Tibial nerve (tissue), 3 donors: ENCODE measurements around the gene ZKSCAN7.

ENCODE experiments used
- CTCF ChIP-seq, 5 experiments: fragments of 200-600 bp in 3 of 5; fragments of 450-650 bp in 2 of 5; sonication (generic) in 3 of 5; IDR thresholded peaks; one replicate each; pipeline ENCODE4 v1.5.1; 2016 to 2019; ENCODE audit warnings: antibody characterized with exemption in 5 of 5, mild to moderate bottlenecking in 3 of 5, moderate library complexity in 2 of 5
- POLR2A ChIP-seq, 2 donors: fragments of 450-650 bp; IDR thresholded peaks; one replicate each; pipeline ENCODE4 v1.6.1; 2017; ENCODE audit warnings: antibody characterized with exemption in 2 of 2, mild to moderate bottlenecking in 2 of 2, moderate library complexity in 2 of 2

- TF ChIP-seq CTCF (IDR thresholded peaks at IDR 0.05), result no peak
- no peak for TF ChIP-seq POLR2A (IDR thresholded peaks at IDR 0.05)
Observed at GRCh38 chr3:44529927-44530326, 25.1 kb upstream of the ZKSCAN7 start.
